AG09309 (cell line): ENCODE measurements around the gene MDM2.

Experiments used
- DNase-seq: peaks from one replicate; pipeline ENCODE4 v3.0.0-alpha.2; 2010; ENCODE audit warnings: low read depth
- H3K4me3 ChIP-seq: 2 replicates; pipeline ENCODE4 v1.5.1; 2011; ENCODE audit warnings: mild to moderate bottlenecking, low read depth, low read length, moderate library complexity; ENCODE audit not compliant: control insufficient read depth
- CTCF ChIP-seq: IDR thresholded peaks from 2 replicates; pipeline ENCODE4 v1.5.1; 2011; ENCODE audit warnings: mild to moderate bottlenecking, low read depth, low read length, inconsistent platforms; ENCODE audit not compliant: insufficient read depth, control insufficient read depth; ENCODE audit errors: missing control alignments

MDM2 gene

DNA sequence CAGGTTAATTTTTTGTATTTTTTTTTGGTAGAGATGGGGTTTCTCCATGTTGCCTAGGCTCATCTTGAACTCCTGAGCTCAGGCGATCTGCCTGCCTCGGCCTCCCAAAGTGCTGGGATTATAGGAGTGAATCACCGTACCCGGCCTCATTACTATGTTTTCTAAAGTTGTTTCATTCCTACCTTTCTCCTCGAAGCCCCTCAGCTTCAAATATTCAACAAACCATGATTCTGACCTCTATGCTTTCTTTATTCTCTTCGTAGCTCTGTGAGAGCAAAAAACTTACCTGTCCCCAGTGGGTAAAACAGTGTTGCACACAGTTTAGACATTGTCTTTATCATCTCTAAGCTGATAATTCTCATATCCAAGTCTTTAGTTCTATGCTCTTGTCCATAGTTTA is 26.2 kb upstream of the MDM2 start:
- no peak overlapping the region for H3K4me3 ChIP-seq
- TF ChIP-seq CTCF = no peak
- DNase-seq = no peak

- H3K4me3 ChIP-seq = no peak overlapping the region
- TF ChIP-seq CTCF = no peak
- no peak for DNase-seq
Observed at GRCh38 chr12:68784015-68784414, 24.0 kb upstream of the MDM2 start.

DNA sequence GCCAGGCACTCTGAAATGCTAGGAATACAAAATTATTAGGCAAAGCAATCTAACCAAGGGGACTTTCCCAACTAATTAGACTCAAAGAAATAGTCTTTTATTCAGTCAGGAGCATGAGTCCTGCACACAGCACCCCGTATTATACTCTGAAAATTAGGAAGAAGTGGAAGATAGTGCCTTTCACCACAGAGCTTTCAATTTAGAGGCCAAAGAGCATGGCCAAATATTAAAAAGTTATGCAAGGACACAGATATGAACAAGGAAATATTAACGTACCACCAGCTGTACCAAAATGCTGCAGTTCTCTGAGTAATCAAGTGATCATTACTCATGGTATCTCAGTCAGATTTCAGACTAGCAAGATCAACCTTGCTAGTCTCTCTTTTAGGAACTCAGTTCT is 22.6 kb upstream of the MDM2 start:
- no peak for DNase-seq
- H3K4me3 ChIP-seq = no peak overlapping the region
- TF ChIP-seq CTCF = no peak

- no peak for TF ChIP-seq CTCF
- H3K4me3 ChIP-seq = no peak overlapping the region
Observed at GRCh38 chr12:68785823-68786222, 22.2 kb upstream of the MDM2 start.

DNA sequence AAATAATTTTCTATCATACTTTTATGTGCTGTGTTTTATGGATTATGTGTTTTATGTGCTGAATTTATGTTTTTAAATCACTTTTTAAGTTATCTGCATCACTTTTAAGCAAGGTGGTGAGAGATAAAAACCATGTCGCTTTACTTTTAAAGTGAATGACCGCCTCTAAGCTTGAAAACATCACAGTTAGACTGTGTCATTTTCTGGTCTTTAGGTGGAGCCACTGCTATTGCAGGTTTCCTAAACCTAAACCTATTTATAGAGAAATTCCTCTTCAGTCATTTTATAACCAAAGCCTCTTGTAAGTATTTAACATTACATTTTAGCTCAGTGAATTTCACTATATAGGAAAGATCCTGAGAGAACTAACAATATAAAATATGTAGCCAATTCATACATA is 21.0 kb upstream of the MDM2 start:
- no peak for DNase-seq
- no peak for TF ChIP-seq CTCF
- H3K4me3 ChIP-seq = no peak overlapping the region

More at GRCh38 chr12:68785823-68786222, 22.2 kb upstream of the MDM2 start:
- no peak for DNase-seq

DNA sequence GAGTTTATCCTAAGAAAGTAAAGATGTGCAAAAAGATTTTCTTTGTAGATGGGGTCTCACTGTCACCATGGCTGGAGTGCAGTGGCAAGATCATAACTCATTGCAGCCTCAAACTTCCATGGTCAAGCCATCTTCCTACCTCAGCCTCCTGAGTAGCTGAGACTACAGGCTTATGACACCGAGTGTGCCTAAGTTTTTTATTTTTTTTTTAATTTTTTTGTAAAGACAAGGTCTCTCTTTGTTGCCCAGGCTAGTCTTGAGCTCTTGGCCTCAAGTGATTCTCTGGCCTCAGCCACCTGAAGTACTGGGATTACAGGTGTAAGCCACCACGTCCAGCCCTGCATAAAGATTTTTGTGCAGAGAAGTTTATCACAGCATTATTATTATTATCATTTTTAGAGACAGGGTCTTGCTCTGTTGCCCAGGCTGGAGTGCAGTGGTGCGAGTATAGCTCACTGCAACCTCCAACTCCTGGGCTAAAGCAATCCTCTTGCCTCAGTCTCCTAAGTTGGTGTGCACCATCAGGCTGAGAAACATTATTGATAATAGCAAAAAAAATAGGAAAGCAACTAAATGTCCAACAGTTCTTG is 19.3 kb upstream of the MDM2 start:
- no peak for TF ChIP-seq CTCF
- DNase-seq = no peak
- H3K4me3 ChIP-seq = no peak overlapping the region
